ENCODE data around the gene DCP1A. TPM values are rescaled to one million over a fixed set of nuclear protein-coding genes. Genes with fewer than 3 reads are reported as not detected.

Gene DCP1A
- total and polyA plus RNA-seq, 9 of the 15 experiments (the other 6 are each of a cell fraction or from before 2014, with no cell fraction given), result 6.6 to 33.7 (median 13.3) TPM

GRCh38 chr3:53254509-53255422, 92.6 kb downstream of the DCP1A start (continued):
- TF ChIP-seq CHD7 (IDR thresholded peaks at IDR 0.05; ENCODE audit: low read depth, low read length) (no peak), ZKSCAN3 (CRISPR knock-in tag; IDR thresholded peaks at IDR 0.05) (no peak), ETV1 (tag; conservative IDR thresholded peaks at IDR 0.05; ENCODE audit: low read depth) (peak; percentile 62), ZNF655 (CRISPR knock-in tag; IDR thresholded peaks at IDR 0.05) (no peak), ZNF282 (CRISPR knock-in tag; IDR thresholded peaks at IDR 0.05) (no peak), MBD2 (IDR thresholded peaks at IDR 0.05; ENCODE audit: borderline replicate concordance, low read depth) (no peak), GTF2E2 (tag; IDR thresholded peaks at IDR 0.05) (no peak), POLR3A (IDR thresholded peaks at IDR 0.05; ENCODE audit: borderline replicate concordance, extremely low read depth, insufficient read depth, insufficient read length) (no peak), VEZF1 (CRISPR knock-in tag; IDR thresholded peaks at IDR 0.05) (peak; percentile 11; the same call in 1 of the 2 replicates), ARNT (IDR thresholded peaks at IDR 0.05) (no peak)

All from K562 (cell line).